HG03571 (cell line): Measurements from ENCODE around the gene DLG1.
A peak's percentile ranks its signal among the peaks of the same experiment; 100 is the strongest.
"Not testable (repeated sequence)": the region's sequence is repeated elsewhere in the genome, so short reads cannot be mapped to it uniquely, and the experiment has no call there.

ENCODE experiments used
- ATAC-seq: cut with Tn5 transposase; IDR thresholded peaks from one replicate; pipeline ENCODE4 v1.9.1; 2021; ENCODE audit not compliant: unreplicated experiment

DLG1 gene

GRCh38 chr3:197035577-197035976 is 262.8 kb downstream of the DLG1 start:
- no peak for ATAC-seq

GRCh38 chr3:197034778-197035177 is 263.6 kb downstream of the DLG1 start:
- not testable (repeated sequence) for ATAC-seq

- not testable (repeated sequence) for ATAC-seq
These were observed 264.6 kb downstream of the DLG1 start for GRCh38 chr3:197033764-197034163.

GRCh38 chr3:197031315-197032285 is 266.8 kb downstream of the DLG1 start:
- no peak for ATAC-seq

- ATAC-seq = no peak
These were observed 267.8 kb downstream of the DLG1 start for GRCh38 chr3:197030379-197031314.

GRCh38 chr3:197029511-197030167 is 268.8 kb downstream of the DLG1 start, which contains the start of gene MELTF:
MELTF (minus strand) TSS chr3:197029817; CDS start chr3:197029702, 115 bp downstream.
- ATAC-seq = peak; percentile 63

- peak; percentile 1 for ATAC-seq
These were observed 269.5 kb downstream of the DLG1 start for GRCh38 chr3:197028728-197029510.

- ATAC-seq = no peak
These were observed 270.3 kb downstream of the DLG1 start for GRCh38 chr3:197027896-197028727.

- ATAC-seq = no peak
These were observed 271.1 kb downstream of the DLG1 start for GRCh38 chr3:197027151-197027895.

- ATAC-seq = no peak
These were observed 271.9 kb downstream of the DLG1 start for GRCh38 chr3:197026481-197026866.

- no peak for ATAC-seq
These were observed 272.5 kb downstream of the DLG1 start for GRCh38 chr3:197025736-197026480.

GRCh38 chr3:197024881-197025735 is 273.3 kb downstream of the DLG1 start:
- no peak for ATAC-seq

- ATAC-seq = no peak
These were observed 274.3 kb downstream of the DLG1 start for GRCh38 chr3:197023998-197024651.

- ATAC-seq = peak; percentile 58
These were observed 275.0 kb downstream of the DLG1 start for GRCh38 chr3:197023241-197023997.

GRCh38 chr3:197022405-197023231 is 275.8 kb downstream of the DLG1 start:
- ATAC-seq = peak; percentile 6
